ENCODE results near the gene MUSK. TPM values are rescaled to one million over a fixed set of nuclear protein-coding genes. Genes with fewer than 3 reads are reported as not detected.

MUSK gene
- 0.36 and 0.49 TPM in 2 replicates for total RNA-seq

GRCh38 chr9:110668570-110669167, at the start of gene MUSK:
Gene MUSK (plus strand): TSS chr9:110668791. CDS start chr9:110668905, 114 bp downstream.

Other genes starting within 250 kb of the MUSK start
- 87.2 and 110 TPM in 2 replicates for gene SVEP1, start 89.0 kb upstream of the MUSK start, total RNA-seq